GM18870 (cell line): ENCODE results near the gene CFL1.

Experiments
- ATAC-seq: cut with Tn5 transposase; IDR thresholded peaks from one replicate; pipeline ENCODE4 v1.9.1; 2021; ENCODE audit warnings: moderate library complexity; ENCODE audit not compliant: unreplicated experiment

The CFL1 gene

DNA sequence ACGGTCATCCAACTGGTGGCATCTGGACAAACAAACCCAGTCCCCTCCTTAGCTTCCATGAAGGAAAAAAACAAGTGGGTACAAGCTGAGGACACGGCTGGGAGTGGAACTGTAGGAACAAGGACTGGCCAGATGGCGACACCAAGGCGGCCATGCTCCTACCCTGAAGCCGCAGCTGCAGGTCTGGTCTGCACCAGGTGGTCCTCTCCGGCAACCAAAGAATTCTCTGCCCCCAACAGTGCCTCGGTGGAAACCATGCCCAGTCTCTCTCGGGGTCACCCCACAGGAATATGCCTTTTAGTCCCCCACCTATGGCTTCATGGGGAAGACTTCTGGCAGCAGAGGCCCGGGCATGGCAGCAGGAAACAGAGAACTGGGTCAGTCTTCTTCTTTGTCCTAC is 48.5 kb downstream of the CFL1 start:
- no peak for ATAC-seq

DNA sequence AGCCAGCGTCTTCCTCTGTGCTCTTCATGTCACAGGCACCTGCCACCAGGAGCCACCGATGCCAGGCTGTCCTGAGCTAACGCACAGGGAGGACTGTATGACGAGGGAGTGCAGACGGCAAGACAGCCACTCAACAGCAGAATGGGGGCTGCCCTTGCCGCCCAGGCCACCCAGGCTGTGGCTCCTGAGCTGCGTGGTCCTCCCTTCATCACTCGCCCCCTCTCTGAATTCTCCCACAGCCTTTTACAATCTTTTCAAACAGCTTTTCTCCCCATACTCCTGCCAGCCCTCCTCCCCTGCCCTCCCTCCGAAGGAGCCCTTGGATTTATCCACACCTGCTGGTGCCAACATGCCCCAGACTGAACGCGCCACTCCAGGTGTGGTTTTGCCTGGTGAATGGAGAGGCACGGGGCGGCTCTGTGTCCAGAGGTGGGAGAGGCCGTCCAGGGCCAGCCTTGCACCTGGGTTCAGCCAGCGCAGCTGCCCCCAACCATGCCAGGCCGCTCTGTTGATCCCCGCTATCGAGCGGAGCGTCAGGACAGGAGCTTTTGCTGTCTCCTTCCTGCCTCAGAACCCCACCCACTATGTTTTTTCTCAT is 49.1 kb downstream of the CFL1 start:
- ATAC-seq = no peak

DNA sequence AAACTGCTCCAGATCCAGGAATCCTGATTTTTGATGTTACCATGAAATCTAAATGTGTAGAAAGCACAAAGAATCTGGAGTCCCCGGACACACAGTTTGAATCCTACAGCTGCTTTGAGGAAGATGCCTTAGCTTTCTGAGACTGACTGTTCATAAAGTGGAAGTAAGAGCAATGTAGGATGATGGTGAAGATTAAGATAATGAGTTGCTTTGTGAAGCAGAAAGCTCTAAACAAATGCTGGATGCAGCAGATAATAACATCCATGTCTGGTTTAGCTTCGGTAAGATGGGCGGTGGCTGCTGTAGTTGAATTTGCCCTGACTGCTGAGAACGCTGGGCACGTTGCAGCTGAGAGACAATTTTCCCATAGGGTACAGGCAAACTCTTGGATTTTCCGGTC is 51.0 kb downstream of the CFL1 start:
- no peak for ATAC-seq
